ENCODE data around the gene IRF2BP2. TPM values are rescaled to one million over a fixed set of nuclear protein-coding genes. Genes with fewer than 3 reads are reported as not detected.

The IRF2BP2 gene
- total and polyA plus RNA-seq, 2 of the 13 experiments (the other 11 are each of a cell fraction or from before 2014, with no cell fraction given), result 140 to 147 TPM

GRCh38 chr1:234610666-234611224 lies 767 bp upstream of the IRF2BP2 start (continued):
- no peak for TF ChIP-seq NFE2L1 (CRISPR knock-in tag; IDR thresholded peaks at IDR 0.05; ENCODE audit: borderline replicate concordance)
- TF ChIP-seq ATF1 (CRISPR knock-in tag; IDR thresholded peaks at IDR 0.05), result no peak
- TF ChIP-seq PAXIP1 (CRISPR knock-in tag; conservative IDR thresholded peaks at IDR 0.05), result peak; percentile 14; the same call in 1 of the 2 replicates
- TF ChIP-seq POLR2AphosphoS2 (IDR thresholded peaks at IDR 0.05; ENCODE audit: low read depth, low read length), result peak; percentile 77; the same call in 1 of the 2 replicates
- no peak for TF ChIP-seq MAF1 (CRISPR knock-in tag; IDR thresholded peaks at IDR 0.05; ENCODE audit: borderline replicate concordance)
- TF ChIP-seq ZSCAN12 (CRISPR knock-in tag; IDR thresholded peaks at IDR 0.05), result no peak; the same call in 1 of the 2 replicates
- peak; percentile 56 for TF ChIP-seq TFDP2 (CRISPR knock-in tag; IDR thresholded peaks at IDR 0.05)
- 0 out of 2 replicates have a peak, but pooled peaks have one; percentile 12 for TF ChIP-seq E2F1 (CRISPR knock-in tag; IDR thresholded peaks at IDR 0.05)
- no peak for TF ChIP-seq TCF7L2 (IDR thresholded peaks at IDR 0.05; ENCODE audit: low read depth, low read length)
- 0 out of 2 replicates have a peak, but pooled peaks have one; percentile 75 for TF ChIP-seq SNAPC4 (CRISPR knock-in tag; IDR thresholded peaks at IDR 0.05)
- no peak for TF ChIP-seq USF2 (IDR thresholded peaks at IDR 0.05; ENCODE audit: low read depth, low read length)
- TF ChIP-seq USF2 (CRISPR knock-in tag; IDR thresholded peaks at IDR 0.05; ENCODE audit: borderline replicate concordance), result no peak
- no peak for TF ChIP-seq SCMH1 (CRISPR knock-in tag; IDR thresholded peaks at IDR 0.05; ENCODE audit: borderline replicate concordance)

All from HepG2 (cell line).